Activated T-cell treated with anti-CD3 and anti-CD28 coated beads, Interleukin-2, amount 50 U/mL, for 72 hours (primary cell): Measurements from ENCODE around the gene PINLYP. TPM values are rescaled to one million over a fixed set of nuclear protein-coding genes. Genes with fewer than 3 reads are reported as not detected.
A peak's percentile ranks its signal among the peaks of the same experiment; 100 is the strongest.
"Not testable (repeated sequence)": the region's sequence is repeated elsewhere in the genome, so short reads cannot be mapped to it uniquely, and the experiment has no call there.

ENCODE experiments used
- ATAC-seq, 2 donors: fragments of 150-1000 bp; cut with Tn5 transposase; replicated peaks in 1 of 2; 2 replicates each; pipeline ENCODE4 v1.10.0; 2021; ENCODE audit warnings: moderate library complexity in 2 of 2, mild to moderate bottlenecking in 1 of 2
- DNase-seq, 2 donors: peaks; one replicate each; pipeline ENCODE4 v3.0.0; 2021 to 2022; ENCODE audit warnings: mixed read lengths in 1 of 2
- H3K27ac Mint-ChIP-seq: one replicate; pipeline ENCODE4 v1.8.0; 2022; ENCODE audit warnings: mild to moderate bottlenecking, moderate library complexity, mixed read lengths
- H3K27me3 Mint-ChIP-seq: one replicate; pipeline ENCODE4 v1.8.0; 2022; ENCODE audit warnings: low read depth, mixed read lengths
- H3K36me3 Mint-ChIP-seq, 2 donors: one replicate each; pipeline ENCODE4 v1.8.0; 2022; ENCODE audit warnings: mixed read lengths in 2 of 2, mild to moderate bottlenecking in 1 of 2; ENCODE audit not compliant: insufficient read depth in 2 of 2
- H3K4me1 Mint-ChIP-seq: one replicate; pipeline ENCODE4 v1.8.0; 2022; ENCODE audit warnings: low read depth, mixed read lengths
- H3K4me3 Mint-ChIP-seq, 2 donors: one replicate each; pipeline ENCODE4 v1.8.0; 2022; ENCODE audit warnings: mild to moderate bottlenecking in 2 of 2, mixed read lengths in 2 of 2, moderate library complexity in 2 of 2
- H3K9me3 Mint-ChIP-seq, 2 donors: one replicate each; pipeline ENCODE4 v1.8.0; 2022; ENCODE audit warnings: mixed read lengths in 2 of 2
- total RNA-seq, 2 donors: library from RNA; stranded (reverse); gene quantifications; one replicate each; pipeline ENCODE4 v1.2.3, GENCODE V29; 2022

The PINLYP gene
- total RNA-seq, 2 donors from 2014 or later: 8.9 to 18.1 TPM

DNA sequence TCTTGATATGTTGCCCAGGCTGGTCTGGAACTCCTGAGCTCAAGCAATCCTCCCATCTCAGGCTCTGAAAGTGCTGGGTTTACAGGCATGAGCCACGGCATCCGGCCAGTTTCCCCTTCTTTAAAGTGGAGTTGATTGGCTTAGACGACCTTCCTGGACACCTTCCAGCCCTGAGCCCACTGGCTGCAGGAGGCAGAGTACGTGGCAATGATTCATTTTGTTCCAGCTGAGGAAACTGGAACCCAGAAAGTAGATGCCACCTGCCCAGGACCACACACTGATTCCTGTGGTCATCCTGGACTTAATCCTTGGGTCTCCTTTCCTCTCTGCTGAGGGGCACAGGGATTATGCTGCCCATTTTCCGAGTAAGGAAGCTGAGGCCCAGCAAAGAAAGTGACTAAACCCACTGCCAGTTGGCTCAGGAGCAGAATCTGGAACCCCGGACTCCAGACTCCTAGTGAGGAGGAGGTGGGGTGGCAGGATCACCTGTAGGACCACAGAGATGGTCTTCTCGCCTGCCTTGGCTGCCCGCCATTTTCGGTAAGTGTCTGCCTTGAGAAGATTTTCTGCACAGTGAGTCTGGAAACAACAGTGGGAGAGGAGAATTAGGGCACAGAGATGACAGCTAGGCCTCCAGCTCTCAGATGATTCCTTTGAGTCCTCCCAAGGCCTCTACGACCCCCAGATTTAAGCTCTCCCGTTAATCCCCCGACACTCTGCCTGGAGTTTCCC, 1.0 kb upstream of the PINLYP start:
- no peak for ATAC-seq
- Mint-ChIP-seq H3K4me3 (peak overlapping the region; percentile 98 to 99), H3K27ac (peak overlapping the region; percentile 95), H3K36me3 (peaks cover 0 to 4% of the 10 kb centered on the region in 2 donors), H3K4me1 (peaks cover 61% of the 10 kb centered on the region), H3K9me3 (no peaks in the 10 kb centered on the region), H3K27me3 (no peaks in the 10 kb centered on the region)
- DNase-seq: no peak

- H3K4me3 Mint-ChIP-seq: peak overlapping the region; percentile 73 to 98
Measured at GRCh38 chr19:43575955-43576878, 616 bp downstream of the PINLYP start.

GRCh38 chr19:43578787-43579186, 3.2 kb downstream of the PINLYP start:
- no peaks in the 10 kb centered on the region for H3K9me3 Mint-ChIP-seq
- no peak for DNase-seq
- peaks cover 43% of the 10 kb centered on the region for H3K4me1 Mint-ChIP-seq
- no peak overlapping the region for H3K27ac Mint-ChIP-seq
- H3K4me3 Mint-ChIP-seq: peak overlapping the region; percentile 52 to 76
- no peak for ATAC-seq
- peaks cover 3 to 4% of the 10 kb centered on the region in 2 donors for H3K36me3 Mint-ChIP-seq
- no peaks in the 10 kb centered on the region for H3K27me3 Mint-ChIP-seq

More at GRCh38 chr19:43575955-43576878, 616 bp downstream of the PINLYP start:
- H3K36me3 Mint-ChIP-seq: peaks cover 3 to 4% of the 10 kb centered on the region in 2 donors
- no peaks in the 10 kb centered on the region for H3K9me3 Mint-ChIP-seq
- H3K4me1 Mint-ChIP-seq: peaks cover 55% of the 10 kb centered on the region
- no peaks in the 10 kb centered on the region for H3K27me3 Mint-ChIP-seq
- no peak overlapping the region for H3K27ac Mint-ChIP-seq
- ATAC-seq: peak in 1 of 2 donors; percentile 1
- DNase-seq: no peak

DNA sequence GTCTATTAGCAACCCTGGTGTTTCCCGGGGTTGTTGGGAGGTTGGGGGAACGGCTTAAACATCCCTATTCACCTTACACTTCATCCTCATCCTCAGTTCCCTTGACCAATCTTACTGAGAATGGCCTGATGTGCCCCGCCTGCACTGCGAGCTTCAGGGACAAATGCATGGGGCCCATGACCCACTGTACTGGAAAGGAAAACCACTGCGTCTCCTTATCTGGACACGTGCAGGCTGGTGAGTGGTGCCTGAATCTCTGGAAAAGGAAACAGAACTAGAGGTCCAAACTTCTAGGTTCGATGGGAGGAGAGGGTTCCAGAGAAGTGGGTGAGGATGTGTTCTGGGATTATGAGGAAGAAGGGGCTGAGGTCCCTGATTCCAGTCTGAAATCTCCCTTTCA, 5.9 kb downstream of the PINLYP start:
- Mint-ChIP-seq H3K4me1 (peaks cover 25% of the 10 kb centered on the region), H3K4me3 (peak overlapping the region in 1 of 2 donors; percentile 42), H3K9me3 (no peaks in the 10 kb centered on the region), H3K27me3 (no peaks in the 10 kb centered on the region), H3K27ac (no peak overlapping the region), H3K36me3 (peaks cover 0 to 3% of the 10 kb centered on the region in 2 donors)
- no peak for ATAC-seq
- DNase-seq: no peak

DNA sequence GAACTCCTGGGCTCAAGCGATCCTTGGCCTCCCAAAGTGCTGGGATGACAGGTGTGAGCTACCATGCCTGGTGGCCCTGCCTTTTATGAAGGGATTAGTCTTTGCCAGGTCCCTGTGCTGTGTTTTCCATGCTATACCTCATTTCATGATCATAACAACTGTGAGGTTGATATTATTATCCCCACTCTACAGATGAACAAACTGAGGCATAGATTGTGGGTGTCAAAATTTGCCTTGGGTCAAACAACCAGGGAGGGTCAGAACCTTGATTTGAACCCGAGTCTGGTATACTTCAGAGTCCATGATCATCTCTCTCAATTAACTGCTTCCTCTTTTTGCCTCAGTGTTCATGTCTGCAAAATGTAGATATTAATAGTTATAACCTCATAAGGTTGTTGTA, 6.9 kb downstream of the PINLYP start:
- H3K4me1 Mint-ChIP-seq: peaks cover 24% of the 10 kb centered on the region
- no peak for DNase-seq
- H3K9me3 Mint-ChIP-seq: no peaks in the 10 kb centered on the region
- no peaks in the 10 kb centered on the region for H3K27me3 Mint-ChIP-seq
- no peak overlapping the region for H3K27ac Mint-ChIP-seq
- no peak overlapping the region for H3K4me3 Mint-ChIP-seq
- peaks cover 0 to 3% of the 10 kb centered on the region in 2 donors for H3K36me3 Mint-ChIP-seq
- no peak for ATAC-seq

DNA sequence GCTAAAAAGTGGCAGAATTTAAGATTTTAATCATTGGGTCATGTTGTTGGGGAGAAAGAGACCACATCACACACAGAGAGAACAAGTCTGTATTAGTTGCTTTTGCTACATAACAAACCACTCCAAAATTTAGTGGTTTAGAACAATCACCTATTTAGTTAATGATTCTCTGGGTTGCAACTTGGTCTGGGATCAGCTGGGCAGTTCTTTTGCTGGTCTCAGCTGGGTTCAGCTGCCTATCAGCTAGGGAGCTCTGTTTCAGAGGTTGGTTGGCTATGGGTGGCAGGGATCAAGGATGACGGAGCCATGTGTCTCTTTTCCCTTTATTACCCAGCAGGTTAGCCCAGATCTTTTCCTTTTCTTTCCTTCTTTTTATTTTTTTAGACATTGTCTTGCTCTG, 8.9 kb downstream of the PINLYP start:
- H3K4me1 Mint-ChIP-seq: peaks cover 22% of the 10 kb centered on the region

DNA sequence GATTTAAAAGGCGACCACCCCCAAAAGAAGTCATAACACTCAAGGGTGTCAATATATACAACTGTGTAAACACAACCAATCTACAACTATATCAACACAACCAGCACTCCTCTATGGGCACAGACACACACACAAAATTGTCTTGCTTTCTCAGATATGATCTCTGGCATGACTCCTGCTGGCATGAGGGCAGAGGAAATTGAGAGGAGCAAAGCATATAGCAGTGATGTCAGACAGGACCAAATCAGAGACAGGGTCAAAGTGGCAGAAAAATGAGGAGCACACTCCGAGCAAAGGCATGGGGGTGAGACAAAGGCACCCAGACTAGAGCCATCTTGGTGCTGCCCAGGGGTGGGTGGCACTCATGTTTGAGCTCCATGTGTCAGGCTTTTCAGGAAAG, 10.7 kb downstream of the PINLYP start:
- Mint-ChIP-seq H3K27me3 (no peaks in the 10 kb centered on the region), H3K27ac (no peak overlapping the region)

More for the DNA sequence above, 8.9 kb downstream of the PINLYP start:
- no peak for DNase-seq
- Mint-ChIP-seq H3K27me3 (no peaks in the 10 kb centered on the region), H3K9me3 (no peaks in the 10 kb centered on the region), H3K36me3 (peaks cover 0 to 3% of the 10 kb centered on the region in 2 donors), H3K27ac (peak overlapping the region; percentile 30), H3K4me3 (no peak overlapping the region)
- ATAC-seq: no peak

GRCh38 chr19:43587029-43587428, 11.4 kb downstream of the PINLYP start:
- DNase-seq, H3K36me3 Mint-ChIP-seq, H3K4me3 Mint-ChIP-seq, H3K27me3 Mint-ChIP-seq, H3K27ac Mint-ChIP-seq, H3K9me3 Mint-ChIP-seq, ATAC-seq: not testable (repeated sequence)
- H3K4me1 Mint-ChIP-seq: peaks cover 24% of the 10 kb centered on the region

More for the DNA sequence above, 10.7 kb downstream of the PINLYP start:
- Mint-ChIP-seq H3K4me1 (peaks cover 24% of the 10 kb centered on the region), H3K4me3 (no peak overlapping the region), H3K9me3 (no peaks in the 10 kb centered on the region), H3K36me3 (peaks cover 0 to 2% of the 10 kb centered on the region in 2 donors)
- ATAC-seq (no peak), DNase-seq (no peak)

DNA sequence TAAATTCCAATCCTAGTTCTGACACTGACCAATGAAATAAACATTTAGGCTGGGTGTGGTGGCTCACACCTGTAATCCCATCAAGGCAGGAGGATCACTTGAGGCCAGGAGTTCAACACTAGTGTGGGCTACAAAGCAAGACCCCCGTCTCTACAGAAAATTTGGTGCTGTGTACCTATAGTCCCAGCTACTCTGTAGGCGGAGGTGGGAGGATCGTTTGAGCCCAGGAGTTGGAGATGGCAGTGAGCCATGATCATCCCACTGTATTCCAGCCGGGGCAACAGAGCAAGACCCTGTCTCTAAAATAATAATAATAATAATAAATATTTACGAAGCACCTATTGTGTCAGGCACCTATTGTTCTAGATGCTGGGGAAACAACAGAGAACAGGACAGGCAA, 13.7 kb downstream of the PINLYP start:
- peaks cover 5 to 13% of the 10 kb centered on the region in 2 donors for H3K36me3 Mint-ChIP-seq

DNA sequence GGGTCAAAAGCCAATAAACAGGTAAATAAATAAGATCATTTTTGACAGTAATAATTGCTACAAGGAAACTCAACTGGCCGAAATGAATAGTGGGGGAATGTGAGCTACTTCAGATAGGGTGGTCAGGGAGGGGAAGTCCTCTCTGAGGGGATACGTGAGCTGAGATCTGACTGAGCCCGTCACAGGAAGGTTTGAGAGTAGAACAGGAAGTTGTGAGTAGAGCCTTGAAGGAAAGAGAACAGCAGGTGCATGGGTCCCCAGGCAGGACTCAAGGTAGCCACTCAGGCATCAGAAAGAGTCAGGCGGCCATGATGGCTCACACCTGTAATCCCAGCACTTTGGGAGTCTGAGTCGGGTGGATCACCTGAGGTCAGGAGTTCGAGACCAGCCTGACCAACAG, 14.1 kb downstream of the PINLYP start:
- no peaks in the 10 kb centered on the region for H3K9me3 Mint-ChIP-seq

More for the DNA sequence above, 13.7 kb downstream of the PINLYP start:
- H3K27ac Mint-ChIP-seq: peak overlapping the region; percentile 28
- ATAC-seq: no peak
- no peaks in the 10 kb centered on the region for H3K9me3 Mint-ChIP-seq
- H3K27me3 Mint-ChIP-seq: no peaks in the 10 kb centered on the region
- DNase-seq: no peak
- H3K4me3 Mint-ChIP-seq: no peak overlapping the region
- peaks cover 36% of the 10 kb centered on the region for H3K4me1 Mint-ChIP-seq

DNA sequence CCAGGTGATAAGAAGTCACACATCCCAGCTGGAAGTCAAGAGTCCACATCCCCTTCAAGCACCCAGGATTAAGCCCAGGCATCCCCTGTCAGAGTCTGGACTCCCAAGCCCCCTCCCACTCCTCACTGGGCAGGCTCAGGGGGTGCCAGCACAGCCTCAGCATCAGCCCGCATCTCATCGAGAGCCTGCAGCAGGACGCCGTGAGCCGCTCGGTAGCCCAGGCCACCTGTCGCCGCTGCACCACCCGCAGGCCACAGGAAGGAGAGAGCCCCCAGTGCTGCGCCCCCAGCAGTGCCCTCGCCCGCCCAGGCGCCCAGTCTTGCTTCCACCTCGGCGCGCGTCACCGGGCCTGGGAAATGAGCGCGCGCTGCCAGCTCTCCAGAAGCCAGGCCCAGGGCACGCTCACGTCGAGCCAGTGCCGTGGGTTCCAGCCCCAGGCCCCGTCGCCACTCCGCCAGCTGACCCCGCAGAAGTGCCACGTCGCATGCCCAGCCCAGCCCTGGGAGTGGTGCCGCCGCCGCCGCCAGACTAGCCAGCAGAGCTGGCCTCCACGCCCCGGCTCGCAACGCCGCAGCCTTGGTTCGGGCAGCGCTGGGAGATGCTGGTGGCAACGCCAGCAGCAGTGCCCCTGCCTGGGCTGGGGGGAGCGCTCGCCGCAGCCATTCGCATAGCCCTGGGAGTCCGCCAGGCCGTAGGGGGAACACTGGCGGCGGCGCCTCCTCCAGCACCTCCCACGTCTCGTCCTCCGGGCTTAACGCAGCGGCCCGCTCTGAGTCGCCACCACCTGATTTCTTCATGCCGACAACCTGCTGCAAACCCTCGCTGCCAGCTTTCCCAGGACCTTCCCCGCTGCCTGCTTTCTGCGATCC, 16.5 kb downstream of the PINLYP start:
- no peak overlapping the region for H3K27ac Mint-ChIP-seq
- no peak for DNase-seq
- no peaks in the 10 kb centered on the region for H3K27me3 Mint-ChIP-seq
- H3K4me3 Mint-ChIP-seq: no peak overlapping the region
- peaks cover 42% of the 10 kb centered on the region for H3K4me1 Mint-ChIP-seq
- H3K9me3 Mint-ChIP-seq: no peaks in the 10 kb centered on the region
- no peak for ATAC-seq
- H3K36me3 Mint-ChIP-seq: peaks cover 6 to 13% of the 10 kb centered on the region in 2 donors

More for the DNA sequence above, 14.1 kb downstream of the PINLYP start:
- Mint-ChIP-seq H3K4me3 (no peak overlapping the region), H3K36me3 (peaks cover 5 to 13% of the 10 kb centered on the region in 2 donors), H3K27me3 (no peaks in the 10 kb centered on the region), H3K27ac (no peak overlapping the region), H3K4me1 (peaks cover 36% of the 10 kb centered on the region)
- ATAC-seq (peak in 1 of 2 donors; percentile 31), DNase-seq (no peak)

DNA sequence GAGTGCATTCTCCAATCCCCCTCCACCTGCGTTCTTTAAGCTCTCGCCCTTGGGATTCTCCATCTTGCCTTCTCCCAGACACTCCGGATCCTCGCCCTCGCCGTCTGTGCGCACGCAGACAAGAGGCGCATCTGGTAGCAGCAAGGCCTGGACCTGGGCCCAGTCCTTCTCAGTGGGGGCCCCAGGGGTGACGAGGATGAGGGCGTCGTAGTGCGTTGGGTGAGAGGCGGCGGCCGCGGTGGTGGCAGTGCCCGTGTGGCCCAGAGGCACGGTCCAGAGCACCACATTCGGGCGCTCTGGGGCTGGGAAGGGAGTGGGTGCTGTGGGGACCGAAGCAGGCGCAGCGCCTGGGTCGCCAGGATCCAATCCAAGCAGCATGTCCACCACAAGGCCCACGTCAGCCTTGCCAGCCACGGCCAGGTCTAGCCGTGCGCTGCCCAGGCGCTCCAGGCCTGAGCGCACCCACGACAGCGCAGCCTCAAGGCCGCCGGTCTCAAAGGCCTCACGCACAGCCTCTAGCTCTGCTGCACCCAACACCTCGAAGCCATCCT, 17.3 kb downstream of the PINLYP start:
- H3K9me3 Mint-ChIP-seq: no peaks in the 10 kb centered on the region
- no peaks in the 10 kb centered on the region for H3K27me3 Mint-ChIP-seq
- peaks cover 45% of the 10 kb centered on the region for H3K4me1 Mint-ChIP-seq
- no peak overlapping the region for H3K27ac Mint-ChIP-seq
- DNase-seq (no peak), ATAC-seq (no peak)
- peaks cover 6 to 13% of the 10 kb centered on the region in 2 donors for H3K36me3 Mint-ChIP-seq
- peak overlapping the region in 1 of 2 donors; percentile 55 for H3K4me3 Mint-ChIP-seq
